Femur (tissue), 1 donor: ENCODE data around the gene MGMT.
A peak's percentile ranks its signal among the peaks of the same experiment; 100 is the strongest.
"Not testable (repeated sequence)": the region's sequence is repeated elsewhere in the genome, so short reads cannot be mapped to it uniquely, and the experiment has no call there.

Source experiments
- DNase-seq: peaks from one replicate; pipeline ENCODE4 v3.0.0-alpha.2; 2017

Gene MGMT

GRCh38 chr10:129466703-129467358, at the start of gene MGMT:
Gene MGMT, plus strand, starts transcription at chr10:129467241.
- peak; percentile 97 for DNase-seq

- DNase-seq: peak; percentile 73
Observed at GRCh38 chr10:129417870-129418269, 49.2 kb upstream of the MGMT start.

- no peak for DNase-seq
Observed at GRCh38 chr10:129418496-129419225, 48.4 kb upstream of the MGMT start.

- DNase-seq: no peak
Observed at GRCh38 chr10:129419397-129419796, 47.6 kb upstream of the MGMT start.

- DNase-seq: no peak
Observed at GRCh38 chr10:129421399-129422010, 45.5 kb upstream of the MGMT start.

GRCh38 chr10:129424978-129425377, 42.1 kb upstream of the MGMT start:
- no peak for DNase-seq

- DNase-seq: no peak
Observed at GRCh38 chr10:129426606-129427005, 40.4 kb upstream of the MGMT start.

GRCh38 chr10:129433266-129433665, 33.8 kb upstream of the MGMT start:
- no peak for DNase-seq

- not testable (repeated sequence) for DNase-seq
Observed at GRCh38 chr10:129435724-129436123, 31.3 kb upstream of the MGMT start.

GRCh38 chr10:129438024-129438423, 29.0 kb upstream of the MGMT start:
- DNase-seq: no peak

GRCh38 chr10:129440247-129440646, 26.8 kb upstream of the MGMT start:
- DNase-seq: no peak

- DNase-seq: no peak
Observed at GRCh38 chr10:129440722-129441316, 26.2 kb upstream of the MGMT start.

- DNase-seq: no peak
Observed at GRCh38 chr10:129441372-129442009, 25.6 kb upstream of the MGMT start.

- DNase-seq: no peak
Observed at GRCh38 chr10:129442866-129443265, 24.2 kb upstream of the MGMT start.

GRCh38 chr10:129444359-129444758, 22.7 kb upstream of the MGMT start:
- no peak for DNase-seq

- no peak for DNase-seq
Observed at GRCh38 chr10:129445436-129446182, 21.4 kb upstream of the MGMT start.

- DNase-seq: no peak
Observed at GRCh38 chr10:129446183-129446581, 20.9 kb upstream of the MGMT start.

- no peak for DNase-seq
Observed at GRCh38 chr10:129447486-129447885, 19.6 kb upstream of the MGMT start.

- DNase-seq: no peak
Observed at GRCh38 chr10:129448086-129448485, 19.0 kb upstream of the MGMT start.

GRCh38 chr10:129448539-129448938, 18.5 kb upstream of the MGMT start:
- DNase-seq: no peak

GRCh38 chr10:129449893-129450292, 17.1 kb upstream of the MGMT start:
- DNase-seq: no peak

- no peak for DNase-seq
Observed at GRCh38 chr10:129450391-129450790, 16.6 kb upstream of the MGMT start.
